Caco-2 (cell line): ENCODE results near the gene WDFY2. TPM values are rescaled to one million over a fixed set of nuclear protein-coding genes. Genes with fewer than 3 reads are reported as not detected.

Experiments
- BruUV-seq: library from RNA; stranded (reverse); fragments of 400-500 nt; replicated peaks from 2 replicates; lab custom pipeline; 2021; lab: Mats Ljungman, UMichigan
- CTCF ChIA-PET: fragments of 300-600 bp; sonication (Branson Sonifier 250); formaldehyde crosslinking; loops from one replicate; lab custom pipeline; 2022; ENCODE audit warnings: antibody characterized with exemption; lab: Charles Lee
- POLR2A ChIA-PET: fragments of 300-600 bp; sonication (Branson Sonifier 250); formaldehyde crosslinking; loops from one replicate; lab custom pipeline; 2022; ENCODE audit warnings: antibody characterized with exemption; lab: Charles Lee
- DNase-seq, 2 experiments: peaks; one replicate each; pipeline versions ENCODE4 v3.0.0 to v3.0.0-alpha.2; 2020 to 2022
- H3K27me3 ChIP-seq: replicated peaks from 2 replicates; pipeline ENCODE4 v1.6.0; 2011; ENCODE audit warnings: low read length; ENCODE audit not compliant: control insufficient read depth, insufficient read depth
- H3K36me3 ChIP-seq: 2 replicates; pipeline ENCODE4 v1.5.1; 2011; ENCODE audit warnings: low read length; ENCODE audit not compliant: control insufficient read depth, insufficient read depth
- H3K4me1 ChIP-seq: fragments of 250-450 bp; sonication (Bioruptor Pico); 2 replicates; pipeline ENCODE4 v1.5.1; 2020; ENCODE audit warnings: mild to moderate bottlenecking
- H3K4me3 ChIP-seq: 2 replicates; pipeline ENCODE4 v1.5.1; 2011; ENCODE audit warnings: low read depth, mild to moderate bottlenecking, control low read depth, low read length
- H3K9me3 ChIP-seq: fragments of 250-450 bp; sonication (Bioruptor Pico); 2 replicates; pipeline ENCODE4 v1.5.1; 2020; ENCODE audit warnings: mild to moderate bottlenecking, moderate library complexity
- H3K27ac Mint-ChIP-seq: one replicate; pipeline ENCODE4 v1.8.0; 2022; ENCODE audit warnings: mixed read lengths; ENCODE audit not compliant: unreplicated experiment
- H3K27me3 Mint-ChIP-seq: one replicate; pipeline ENCODE4 v1.8.0; 2022; ENCODE audit warnings: mixed read lengths; ENCODE audit not compliant: insufficient read depth, unreplicated experiment
- H3K36me3 Mint-ChIP-seq: one replicate; pipeline ENCODE4 v1.8.0; 2022; ENCODE audit warnings: mild to moderate bottlenecking, mixed read lengths; ENCODE audit not compliant: insufficient read depth, unreplicated experiment
- H3K4me1 Mint-ChIP-seq: one replicate; pipeline ENCODE4 v1.8.0; 2022; ENCODE audit warnings: low read depth, mixed read lengths; ENCODE audit not compliant: unreplicated experiment
- H3K4me3 Mint-ChIP-seq: one replicate; pipeline ENCODE4 v1.8.0; 2022; ENCODE audit warnings: mild to moderate bottlenecking, moderate library complexity, mixed read lengths; ENCODE audit not compliant: unreplicated experiment
- H3K9me3 Mint-ChIP-seq: one replicate; pipeline ENCODE4 v1.8.0; 2022; ENCODE audit warnings: mixed read lengths; ENCODE audit not compliant: unreplicated experiment
- CTCF ChIP-seq, 2 experiments: fragments of 200-600 bp in 1 of 2; IDR thresholded peaks; 1 replicate in 1 of 2; 2 replicates in 1 of 2; pipeline versions ENCODE4 v1.5.1 to v1.8.0; 2011 to 2022; ENCODE audit warnings: antibody characterized with exemption in 1 of 2, control low read depth in 1 of 2, inconsistent platforms in 1 of 2, low read depth in 1 of 2, low read length in 1 of 2, mild to moderate bottlenecking in 1 of 2, moderate library complexity in 1 of 2; ENCODE audit not compliant: insufficient read depth in 1 of 2, severe bottlenecking in 1 of 2, unreplicated experiment in 1 of 2
- intact Hi-C: fragments of 100-400 bp; cut with micrococcal nuclease; formaldehyde crosslinking; loops from one replicate; pipeline ENCODE4 v1.10.0; 2022; ENCODE audit not compliant: unreplicated experiment
- total RNA-seq: library from RNA; stranded (reverse); gene quantifications from 2 replicates; pipeline ENCODE4 v1.2.3, GENCODE V29; 2022

WDFY2 gene
- total RNA-seq, 1 experiment from 2014 or later, result 9.2 TPM

DNA sequence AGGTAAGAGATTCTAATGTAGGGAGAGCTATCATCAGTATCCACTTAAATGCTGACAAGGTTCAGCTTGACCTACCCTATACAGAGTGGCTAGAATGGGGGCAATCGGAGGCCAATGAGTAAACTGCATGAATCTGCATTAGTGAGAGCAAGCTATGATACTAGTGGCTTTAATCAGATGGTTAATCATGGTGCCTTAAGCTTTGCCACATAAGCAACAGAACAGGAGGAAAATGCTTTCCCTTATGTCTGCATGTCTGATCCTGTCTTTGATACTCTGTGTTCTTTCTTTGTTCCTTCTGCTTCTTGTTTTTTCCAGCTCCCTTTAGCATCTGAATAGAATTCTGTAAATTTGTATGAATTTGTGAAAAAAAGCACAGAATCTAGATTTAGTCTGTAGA, 91.1 kb downstream of the WDFY2 start:
- H3K27me3 Mint-ChIP-seq, result no peaks in the 10 kb centered on the region
- no peak overlapping the region for H3K4me3 ChIP-seq
- BruUV-seq, result no TSS peak
- intact Hi-C loops, result no loop called here
- no peaks in the 10 kb centered on the region for H3K4me1 ChIP-seq
- CTCF ChIA-PET, result no interaction called here
- no peaks in the 10 kb centered on the region for H3K36me3 ChIP-seq
- DNase-seq, result no peak
- peaks cover 19% of the 10 kb centered on the region for H3K9me3 Mint-ChIP-seq
- H3K9me3 ChIP-seq, result no peaks in the 10 kb centered on the region
- H3K27ac Mint-ChIP-seq, result no peak overlapping the region
- no peaks in the 10 kb centered on the region for H3K36me3 Mint-ChIP-seq
- no peak for TF ChIP-seq CTCF (IDR thresholded peaks at IDR 0.05; ENCODE audit: insufficient read depth in 1 of 2, low read depth in 1 of 2, low read length in 1 of 2, severe bottlenecking in 1 of 2, unreplicated experiment in 1 of 2)
- H3K27me3 ChIP-seq, result no peaks in the 10 kb centered on the region
- H3K4me1 Mint-ChIP-seq, result no peaks in the 10 kb centered on the region
- H3K4me3 Mint-ChIP-seq, result no peak overlapping the region
- POLR2A ChIA-PET, result no interaction called here

GRCh38 chr13:51675877-51676276, 91.6 kb downstream of the WDFY2 start:
- intact Hi-C loops, result no loop called here
- H3K27me3 Mint-ChIP-seq, result no peaks in the 10 kb centered on the region
- no peaks in the 10 kb centered on the region for H3K4me1 ChIP-seq
- no peaks in the 10 kb centered on the region for H3K36me3 Mint-ChIP-seq
- no TSS peak for BruUV-seq
- H3K36me3 ChIP-seq, result no peaks in the 10 kb centered on the region
- H3K9me3 ChIP-seq, result no peaks in the 10 kb centered on the region
- CTCF ChIA-PET, result no interaction called here
- no peak overlapping the region for H3K4me3 Mint-ChIP-seq
- no peak overlapping the region for H3K4me3 ChIP-seq
- H3K9me3 Mint-ChIP-seq, result peaks cover 18% of the 10 kb centered on the region
- no peaks in the 10 kb centered on the region for H3K27me3 ChIP-seq
- POLR2A ChIA-PET, result no interaction called here
- no peak overlapping the region for H3K27ac Mint-ChIP-seq
- TF ChIP-seq CTCF (IDR thresholded peaks at IDR 0.05; ENCODE audit: insufficient read depth in 1 of 2, low read depth in 1 of 2, low read length in 1 of 2, severe bottlenecking in 1 of 2, unreplicated experiment in 1 of 2), result no peak
- no peaks in the 10 kb centered on the region for H3K4me1 Mint-ChIP-seq
- DNase-seq, result no peak

DNA sequence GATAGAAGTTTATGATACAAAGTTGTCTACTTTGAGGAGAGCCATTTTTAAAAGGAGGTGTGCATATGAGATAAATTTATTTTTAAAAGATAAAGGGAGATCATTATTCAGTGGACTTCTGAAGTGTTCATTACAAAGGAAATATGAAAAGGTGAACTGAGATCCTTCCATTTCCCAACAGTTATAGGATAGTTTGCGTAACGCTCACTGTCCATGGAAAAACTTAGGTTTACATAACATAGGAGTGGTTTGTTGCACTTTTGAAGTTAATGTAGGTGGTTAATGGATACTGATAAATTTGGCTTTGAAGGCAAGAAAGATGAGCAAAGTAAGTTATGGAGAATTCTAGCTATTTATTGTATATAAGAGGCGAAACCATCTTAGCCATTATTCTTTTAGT, 92.5 kb downstream of the WDFY2 start:
- H3K36me3 Mint-ChIP-seq, result no peaks in the 10 kb centered on the region
- no peak overlapping the region for H3K27ac Mint-ChIP-seq
- peaks cover 10% of the 10 kb centered on the region for H3K9me3 Mint-ChIP-seq
- H3K9me3 ChIP-seq, result no peaks in the 10 kb centered on the region
- H3K36me3 ChIP-seq, result no peaks in the 10 kb centered on the region
- no peaks in the 10 kb centered on the region for H3K27me3 ChIP-seq
- no peak for DNase-seq
- H3K4me3 Mint-ChIP-seq, result no peak overlapping the region
- intact Hi-C loops, result no loop called here
- H3K4me3 ChIP-seq, result no peak overlapping the region
- ChIA-PET CTCF (interaction anchor here (0.5 kb wide), 1 partner anchor 82 kb away, joined by 3 read pairs; no protein-coding TSS in a partner anchor), POLR2A (no interaction called here)
- H3K4me1 ChIP-seq, result no peaks in the 10 kb centered on the region
- H3K27me3 Mint-ChIP-seq, result no peaks in the 10 kb centered on the region
- H3K4me1 Mint-ChIP-seq, result no peaks in the 10 kb centered on the region
- BruUV-seq, result no TSS peak
- no peak for TF ChIP-seq CTCF (IDR thresholded peaks at IDR 0.05; ENCODE audit: insufficient read depth in 1 of 2, low read depth in 1 of 2, low read length in 1 of 2, severe bottlenecking in 1 of 2, unreplicated experiment in 1 of 2)
